IMR-90 (cell line): Measurements from ENCODE around the gene HSD17B14. TPM values are rescaled to one million over a fixed set of nuclear protein-coding genes. Genes with fewer than 3 reads are reported as not detected.

Experiments
- ATAC-seq: fragments of 200-7000 bp; cut with Tn5 transposase; 2 replicates; pipeline ENCODE4 v1.9.1; 2020; ENCODE audit warnings: low read depth, mild to moderate bottlenecking, moderate library complexity
- BruUV-seq: library from RNA; stranded (reverse); fragments of 400-500 nt; replicated peaks from 2 replicates; lab custom pipeline; 2021; lab: Mats Ljungman, UMichigan
- CTCF ChIA-PET: fragments of 300-600 bp; formaldehyde crosslinking; extraction: SDS; loops from one replicate; lab custom pipeline; 2021; ENCODE audit warnings: antibody characterized with exemption; lab: Yijun Ruan, JAX
- POLR2A ChIA-PET: fragments of 300-600 bp; sonication (Branson Sonifier 250); formaldehyde crosslinking; loops from one replicate; lab custom pipeline; 2022; ENCODE audit warnings: antibody characterized with exemption; ENCODE audit not compliant: unreplicated experiment; lab: Charles Lee
- DNase-seq: peaks from one replicate; pipeline ENCODE4 v3.0.0; 2013
- H2AFZ ChIP-seq: replicated peaks from 2 replicates; pipeline ENCODE3; 2013; ENCODE audit warnings: low read length, mild to moderate bottlenecking; ENCODE audit not compliant: poor library complexity
- H2AK5ac ChIP-seq: 2 replicates; pipeline ENCODE4 v1.6.1; 2013; ENCODE audit warnings: low read depth, low read length, inconsistent platforms
- H2AK9ac ChIP-seq: replicated peaks from 2 replicates; pipeline ENCODE3; 2013; ENCODE audit warnings: mild to moderate bottlenecking, low read depth, low read length, moderate library complexity; ENCODE audit not compliant: poor library complexity
- H2BK120ac ChIP-seq: 2 replicates; pipeline ENCODE4 v1.6.1; 2013; ENCODE audit warnings: low read depth, low read length, inconsistent platforms
- H2BK15ac ChIP-seq: 3 replicates; pipeline ENCODE4 v1.6.1; 2013; ENCODE audit warnings: low read depth, low read length, inconsistent platforms
- H2BK20ac ChIP-seq: 2 replicates; pipeline ENCODE4 v1.6.1; 2013; ENCODE audit warnings: low read depth, mild to moderate bottlenecking, inconsistent platforms, low read length, moderate library complexity
- H2BK5ac ChIP-seq: 2 replicates; pipeline ENCODE4 v1.6.1; 2013; ENCODE audit warnings: mild to moderate bottlenecking, low read depth, low read length, inconsistent platforms; ENCODE audit not compliant: poor library complexity, severe bottlenecking
- H3K14ac ChIP-seq: replicated peaks from 2 replicates; pipeline ENCODE4 v1.6.1; 2013; ENCODE audit warnings: low read depth, low read length, inconsistent platforms
- H3K18ac ChIP-seq: 2 replicates; pipeline ENCODE4 v1.6.1; 2013; ENCODE audit warnings: low read depth, low read length, control low read depth
- H3K23ac ChIP-seq: 2 replicates; pipeline ENCODE4 v1.6.1; 2013; ENCODE audit warnings: low read depth, low read length, inconsistent platforms
- H3K27ac ChIP-seq: 2 replicates; pipeline ENCODE4 v1.5.1; 2013; ENCODE audit warnings: mild to moderate bottlenecking, control low read depth, low read length; ENCODE audit not compliant: insufficient read depth
- H3K27me3 ChIP-seq: 2 replicates; pipeline ENCODE4 v1.6.1; 2013; ENCODE audit warnings: low read length; ENCODE audit not compliant: control insufficient read depth, insufficient read depth
- H3K36me3 ChIP-seq: 2 replicates; pipeline ENCODE4 v1.6.1; 2013; ENCODE audit warnings: low read length, mixed read lengths; ENCODE audit not compliant: control insufficient read depth, insufficient read depth
- H3K4ac ChIP-seq: 2 replicates; pipeline ENCODE4 v1.6.1; 2013; ENCODE audit warnings: low read depth, low read length, inconsistent platforms
- H3K4me1 ChIP-seq: 2 replicates; pipeline ENCODE4 v1.6.1; 2013; ENCODE audit warnings: low read length, mixed read lengths; ENCODE audit not compliant: control insufficient read depth, insufficient read depth
- H3K4me2 ChIP-seq: 2 replicates; pipeline ENCODE4 v1.6.1; 2013; ENCODE audit warnings: low read depth, mild to moderate bottlenecking, control low read depth, low read length, moderate library complexity
- H3K4me3 ChIP-seq: 2 replicates; pipeline ENCODE4 v1.5.1; 2013; ENCODE audit warnings: low read depth, mild to moderate bottlenecking, control low read depth, low read length, moderate library complexity; ENCODE audit not compliant: insufficient read depth
- H3K56ac ChIP-seq: 2 replicates; pipeline ENCODE4 v1.6.1; 2013; ENCODE audit warnings: low read length, inconsistent platforms; ENCODE audit not compliant: insufficient read depth; ENCODE audit errors: extremely low read depth
- H3K79me1 ChIP-seq, 2 experiments: 2 replicates each; pipeline ENCODE4 v1.6.1; 2013; ENCODE audit warnings: low read length in 2 of 2, inconsistent platforms in 1 of 2, low read depth in 1 of 2
- H3K9ac ChIP-seq: 2 replicates; pipeline ENCODE4 v1.6.1; 2013; ENCODE audit warnings: low read depth, low read length, control low read depth
- H3K9me1 ChIP-seq: 2 replicates; pipeline ENCODE4 v1.6.1; 2013; ENCODE audit warnings: low read length, inconsistent platforms; ENCODE audit not compliant: insufficient read depth
- H3K9me3 ChIP-seq: 2 replicates; pipeline ENCODE4 v1.6.1; 2013; ENCODE audit warnings: low read length; ENCODE audit not compliant: control insufficient read depth, insufficient read depth
- H4K20me1 ChIP-seq: 2 replicates; pipeline ENCODE4 v1.6.1; 2013; ENCODE audit warnings: low read length, inconsistent platforms; ENCODE audit not compliant: insufficient read depth
- H4K5ac ChIP-seq: 2 replicates; pipeline ENCODE4 v1.6.1; 2013; ENCODE audit warnings: mild to moderate bottlenecking, low read depth, low read length, control low read depth
- H4K8ac ChIP-seq, 2 experiments: 2 replicates each; pipeline ENCODE4 v1.6.1; 2013; ENCODE audit warnings: low read depth in 2 of 2, low read length in 2 of 2, control low read depth in 1 of 2, inconsistent platforms in 1 of 2
- H4K91ac ChIP-seq: 2 replicates; pipeline ENCODE4 v1.6.1; 2013; ENCODE audit warnings: low read depth, low read length, inconsistent platforms; ENCODE audit not compliant: insufficient read depth
- CEBPB ChIP-seq: IDR thresholded peaks from 2 replicates; pipeline ENCODE4 v1.6.1; 2012; ENCODE audit warnings: low read depth, low read length, improper control_type of control experiment
- CHD1 ChIP-seq: IDR thresholded peaks from 2 replicates; pipeline ENCODE4 v1.6.1; 2012; ENCODE audit warnings: low read depth, low read length, improper control_type of control experiment
- ELK1 ChIP-seq: fragments of 150-350 bp; IDR thresholded peaks from 2 replicates; pipeline ENCODE4 v1.6.1; 2016; ENCODE audit warnings: low read depth, mild to moderate bottlenecking, low read length, moderate library complexity, borderline replicate concordance
- FOS ChIP-seq: fragments of 150-350 bp; IDR thresholded peaks from 2 replicates; pipeline ENCODE4 v1.6.1; 2016; ENCODE audit warnings: low read depth, low read length
- MXI1 ChIP-seq: IDR thresholded peaks from 2 replicates; pipeline ENCODE4 v1.6.1; 2012; ENCODE audit warnings: low read depth, mild to moderate bottlenecking, low read length, moderate library complexity, borderline replicate concordance
- NFE2L2 ChIP-seq: fragments of 150-350 bp; IDR thresholded peaks from 2 replicates; pipeline ENCODE4 v1.6.1; 2016; ENCODE audit warnings: low read depth, mild to moderate bottlenecking, low read length
- POLR2A ChIP-seq: IDR thresholded peaks from 2 replicates; pipeline ENCODE4 v1.6.1; 2012; ENCODE audit warnings: mild to moderate bottlenecking, low read depth, low read length
- RAD21 ChIP-seq: IDR thresholded peaks from 2 replicates; pipeline ENCODE4 v1.6.1; 2012; ENCODE audit warnings: low read length, improper control_type of control experiment
- RCOR1 ChIP-seq: IDR thresholded peaks from 2 replicates; pipeline ENCODE4 v1.6.1; 2012; ENCODE audit warnings: mild to moderate bottlenecking, low read length, improper control_type of control experiment; ENCODE audit not compliant: insufficient replicate concordance
- SMC3 ChIP-seq: fragments of 150-350 bp; IDR thresholded peaks from 2 replicates; pipeline ENCODE4 v1.6.1; 2016; ENCODE audit warnings: low read depth, mild to moderate bottlenecking, antibody characterized with exemption, low read length, moderate library complexity
- whole genome bisulfite sequencing, 2 experiments: methylation state at CpG; one replicate each; pipeline versions ENCODE4 v1.1.5 to v1.1.7; 2013; ENCODE audit warnings: missing lambda C conversion rate in 2 of 2; ENCODE audit not compliant: insufficient read length in 1 of 2; ENCODE audit errors: extremely low coverage in 2 of 2; 5-methylcytosine and 5-hydroxymethylcytosine counted together
- dilution Hi-C: fragments of 300-500 bp; cut with HindIII; formaldehyde crosslinking; loops from one replicate; pipeline ENCODE4 v1.14.3; 2018; ENCODE audit warnings: low sequenced_read_pairs; ENCODE audit not compliant: unreplicated experiment
- in situ Hi-C: fragments of 300-500 bp; cut with MboI; formaldehyde crosslinking; loops from 3 replicates; pipeline ENCODE4 v1.14.3; 2019; ENCODE audit warnings: low sequenced_read_pairs, inconsistent platforms, mixed read lengths
- intact Hi-C: fragments of 100-400 bp; cut with micrococcal nuclease; formaldehyde crosslinking; loops from 2 replicates; pipeline ENCODE4 v1.10.0; 2022
- polyA plus RNA-seq, 3 experiments: library from polyadenylated mRNA; depleted of rRNA; stranded (reverse); fragments of >200 nt; gene quantifications; 2 replicates each; pipeline ENCODE4 v1.2.3, GENCODE V29; 2012; ENCODE audit warnings: low replicate concordance in 1 of 3
- total RNA-seq: library from RNA; depleted of rRNA; stranded (reverse); fragments of >200 nt; gene quantifications from 2 replicates; pipeline ENCODE4 v1.2.3, GENCODE V29; 2012

The HSD17B14 gene
- total and polyA plus RNA-seq, 2 of the 4 experiments (the other 2 are of a cell fraction), result 0.54 to 4.5 TPM

DNA sequence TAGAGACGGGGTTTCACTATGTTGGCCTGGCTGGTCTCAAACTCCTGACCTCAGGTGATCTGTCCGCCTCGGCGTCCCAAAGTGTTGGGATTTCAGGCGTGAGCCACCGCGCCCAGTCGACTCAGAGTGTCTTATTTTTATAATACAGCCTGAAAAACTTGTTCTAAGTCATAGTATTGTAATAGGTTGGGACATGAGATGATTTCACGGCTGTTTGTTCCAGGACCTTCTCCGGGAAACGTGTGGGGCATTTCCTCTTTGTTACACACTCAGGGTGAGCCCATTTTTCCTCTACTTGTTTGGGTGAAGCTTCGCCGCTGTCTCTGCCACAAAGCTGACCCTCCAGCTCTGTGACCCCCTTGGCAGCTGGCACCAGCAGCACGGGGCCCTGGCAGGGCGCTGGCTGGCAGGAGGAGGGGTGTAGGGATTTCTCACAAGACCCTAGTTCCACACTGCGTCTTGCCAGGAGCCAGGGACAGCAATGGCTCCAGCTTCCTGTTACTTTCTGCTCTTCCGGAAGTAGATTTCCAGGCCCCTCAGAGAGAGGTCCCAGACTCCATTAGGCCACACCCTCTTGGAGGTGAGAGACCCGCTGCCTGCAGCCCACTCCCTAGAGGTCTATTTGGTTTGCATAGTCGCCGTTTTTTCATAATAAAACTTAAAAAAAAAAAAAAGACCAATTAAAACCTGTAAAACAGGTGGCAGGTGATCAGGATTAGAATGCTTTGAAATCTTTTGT, 65.4 kb downstream of the HSD17B14 start:
- H3K9me3 ChIP-seq, result no peaks in the 10 kb centered on the region
- H4K20me1 ChIP-seq, result no peaks in the 10 kb centered on the region
- no peak overlapping the region for H4K8ac ChIP-seq
- no peak overlapping the region for H2BK20ac ChIP-seq
- no peak overlapping the region for H3K23ac ChIP-seq
- no peak overlapping the region for H3K56ac ChIP-seq
- peaks cover 26% of the 10 kb centered on the region for H3K27me3 ChIP-seq
- H2BK120ac ChIP-seq, result no peak overlapping the region
- H3K4me1 ChIP-seq, result no peaks in the 10 kb centered on the region
- in situ Hi-C loops (no loop called here), dilution Hi-C loops (no loop called here), intact Hi-C loops (no loop called here)
- no peaks in the 10 kb centered on the region for H3K36me3 ChIP-seq
- DNase-seq (no peak), ATAC-seq (no peak)
- no peak overlapping the region for H2BK15ac ChIP-seq
- H3K18ac ChIP-seq, result no peak overlapping the region
- H2AK5ac ChIP-seq, result no peak overlapping the region
- H2BK5ac ChIP-seq, result no peak overlapping the region
- H3K9ac ChIP-seq, result no peak overlapping the region
- no TSS peak for BruUV-seq
- H3K9me1 ChIP-seq, result no peaks in the 10 kb centered on the region
- TF ChIP-seq ELK1 (no peak), SMC3 (no peak), RCOR1 (no peak), MXI1 (no peak), CEBPB (no peak), CHD1 (no peak), FOS (no peak), NFE2L2 (no peak), POLR2A (no peak), RAD21 (no peak)
- 49% methylated on average over 5 of the region's 20 CpGs; no CpG with 5 or more reads in 1 of the 2 experiments for WGBS, 2 experiments
- ChIA-PET POLR2A (no interaction called here), CTCF (no interaction called here)
- no peak overlapping the region for H3K4ac ChIP-seq
- no peak overlapping the region for H3K27ac ChIP-seq
- H2AFZ ChIP-seq, result no peak overlapping the region
- no peak overlapping the region for H2AK9ac ChIP-seq
- H3K4me3 ChIP-seq, result no peak overlapping the region
- no peak overlapping the region for H4K5ac ChIP-seq
- no peak overlapping the region for H3K14ac ChIP-seq
- no peak overlapping the region for H3K4me2 ChIP-seq
- H3K79me1 ChIP-seq, result no peaks in the 10 kb centered on the region
- no peak overlapping the region for H4K91ac ChIP-seq
